Measurements from ENCODE around the gene DHRS4. TPM values are rescaled to one million over a fixed set of nuclear protein-coding genes. Genes with fewer than 3 reads are reported as not detected.
"Not testable (repeated sequence)": the region's sequence is repeated elsewhere in the genome, so short reads cannot be mapped to it uniquely, and the experiment has no call there.

DHRS4 gene
- total and polyA plus RNA-seq, 5 donors from 2014 or later: 7.8 to 29.0 (median 23.8) TPM

GRCh38 chr14:24006817-24007652, 53.5 kb downstream of the DHRS4 start:
- H3K27me3 ChIP-seq (ENCODE audit: control insufficient read depth, insufficient read depth, low read length); H3K36me3 ChIP-seq (ENCODE audit: control insufficient read depth, insufficient read depth, low read length); H3K36me3 Mint-ChIP-seq; H3K4me1 ChIP-seq (ENCODE audit: control insufficient read depth, insufficient read depth, low read length, poor library complexity, severe bottlenecking); H3K4me3 ChIP-seq (ENCODE audit: low read depth, low read length); H3K9me3 Mint-ChIP-seq; H3K27me3 Mint-ChIP-seq; H3K9me3 ChIP-seq (ENCODE audit: control insufficient read depth in 2 of 2, low read length in 2 of 2): not testable (repeated sequence)
- Mint-ChIP-seq H3K4me3 (peak overlapping the region; percentile 87 to 93 (median 88)), H3K4me1 (peaks cover 7 to 42% (median 33%) of the 10 kb centered on the region in 4 donors), H3K27ac (peak overlapping the region; percentile 64 to 90 (median 87))
- peak; percentile 76 to 80 for ATAC-seq (ENCODE audit: low read depth in 2 of 2)
- H3K27ac ChIP-seq (ENCODE audit: insufficient read depth, low read length, poor library complexity, severe bottlenecking): peak overlapping the region; percentile 61
- DNase-seq: peak; percentile 48 to 73 (median 49)

- no peaks in the 10 kb centered on the region for H3K36me3 ChIP-seq (ENCODE audit: control insufficient read depth, insufficient read depth, low read length)
- H3K36me3 Mint-ChIP-seq: peaks cover 8% of the 10 kb centered on the region
- H3K4me3 Mint-ChIP-seq: peak overlapping the region in 2 of 4 donors; percentile 54 to 55
- H3K4me1 Mint-ChIP-seq: peaks cover 7 to 40% (median 33%) of the 10 kb centered on the region in 4 donors
- ATAC-seq (ENCODE audit: low read depth in 2 of 2): no peak
- H3K9me3 ChIP-seq (ENCODE audit: control insufficient read depth in 2 of 2, low read length in 2 of 2): no peaks in the 10 kb centered on the region
- H3K9me3 Mint-ChIP-seq: no peaks in the 10 kb centered on the region
- no peaks in the 10 kb centered on the region for H3K27me3 Mint-ChIP-seq
- H3K27ac Mint-ChIP-seq: peak overlapping the region; percentile 83 to 96 (median 86)
- no peaks in the 10 kb centered on the region for H3K27me3 ChIP-seq (ENCODE audit: control insufficient read depth, insufficient read depth, low read length)
- H3K27ac ChIP-seq (ENCODE audit: insufficient read depth, low read length, poor library complexity, severe bottlenecking): no peak overlapping the region
- H3K4me3 ChIP-seq (ENCODE audit: low read depth, low read length): no peak overlapping the region
- DNase-seq: no peak
- H3K4me1 ChIP-seq (ENCODE audit: control insufficient read depth, insufficient read depth, low read length, poor library complexity, severe bottlenecking): peaks cover 4% of the 10 kb centered on the region
Observed at GRCh38 chr14:24011051-24011450, 57.5 kb downstream of the DHRS4 start.

GRCh38 chr14:24012726-24013273, 59.2 kb downstream of the DHRS4 start:
- peaks cover 7 to 38% (median 31%) of the 10 kb centered on the region in 4 donors for H3K4me1 Mint-ChIP-seq
- H3K27ac ChIP-seq (ENCODE audit: insufficient read depth, low read length, poor library complexity, severe bottlenecking); H3K36me3 Mint-ChIP-seq; H3K4me3 Mint-ChIP-seq; H3K9me3 ChIP-seq (ENCODE audit: control insufficient read depth in 2 of 2, low read length in 2 of 2); H3K4me1 ChIP-seq (ENCODE audit: control insufficient read depth, insufficient read depth, low read length, poor library complexity, severe bottlenecking); H3K4me3 ChIP-seq (ENCODE audit: low read depth, low read length); H3K27me3 ChIP-seq (ENCODE audit: control insufficient read depth, insufficient read depth, low read length); DNase-seq; H3K36me3 ChIP-seq (ENCODE audit: control insufficient read depth, insufficient read depth, low read length); H3K27me3 Mint-ChIP-seq; H3K9me3 Mint-ChIP-seq; ATAC-seq (ENCODE audit: low read depth in 2 of 2): not testable (repeated sequence)
- H3K27ac Mint-ChIP-seq: peak overlapping the region in 1 of 3 donors; percentile 56

DNA sequence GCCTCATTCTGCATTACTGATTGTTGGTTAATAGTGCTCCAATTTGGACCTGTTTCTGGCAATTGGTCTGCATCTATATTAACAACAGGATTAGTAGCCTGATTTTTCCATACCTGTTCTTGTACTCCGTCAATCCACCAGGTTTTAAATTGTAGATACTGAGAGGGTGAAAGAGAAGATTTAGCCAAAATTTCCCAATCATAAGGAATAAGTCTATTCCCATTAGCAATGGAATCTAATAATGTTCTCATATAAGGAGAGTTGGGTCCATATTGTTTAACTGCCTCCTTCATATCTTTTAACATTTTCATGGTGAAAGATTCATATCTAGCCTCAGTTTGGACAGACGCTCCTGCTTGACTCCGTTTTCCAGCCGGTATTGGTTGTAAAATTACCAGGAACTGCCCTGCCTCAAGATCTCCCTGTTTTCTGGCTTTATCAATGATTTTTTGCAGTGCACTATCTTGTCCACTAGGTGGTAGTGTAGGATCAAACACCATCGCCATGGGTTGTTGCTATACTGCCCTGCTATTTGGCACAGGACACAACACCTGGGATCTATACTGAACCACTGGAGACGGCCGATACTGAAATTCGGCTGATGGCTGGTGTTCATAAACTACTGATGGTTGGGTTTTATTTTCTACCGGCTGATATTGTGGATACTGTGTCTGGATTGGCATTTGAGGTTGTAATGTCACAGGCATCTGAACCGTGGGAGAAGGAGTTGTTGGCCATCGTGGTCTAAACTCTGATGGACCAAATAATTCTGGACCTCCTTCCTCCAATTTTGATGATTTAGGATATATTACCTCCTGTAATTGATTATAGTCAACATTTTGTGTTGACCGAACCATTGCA, 60.3 kb downstream of the DHRS4 start:
- H3K36me3 Mint-ChIP-seq: peaks cover 4% of the 10 kb centered on the region
- Histone ChIP-seq H3K4me1 (ENCODE audit: control insufficient read depth, insufficient read depth, low read length, poor library complexity, severe bottlenecking) (no peaks in the 10 kb centered on the region), H3K27ac (ENCODE audit: insufficient read depth, low read length, poor library complexity, severe bottlenecking) (no peak overlapping the region), H3K27me3 (ENCODE audit: control insufficient read depth, insufficient read depth, low read length) (no peaks in the 10 kb centered on the region), H3K9me3 (ENCODE audit: control insufficient read depth in 2 of 2, low read length in 2 of 2) (no peaks in the 10 kb centered on the region), H3K4me3 (ENCODE audit: low read depth, low read length) (peak overlapping the region; percentile 34), H3K36me3 (ENCODE audit: control insufficient read depth, insufficient read depth, low read length) (no peaks in the 10 kb centered on the region)
- H3K4me1 Mint-ChIP-seq: peaks cover 7 to 27% (median 20%) of the 10 kb centered on the region in 4 donors
- peaks cover 11% of the 10 kb centered on the region for H3K27me3 Mint-ChIP-seq
- DNase-seq: peak; percentile 30 to 80 (median 73)
- no peak overlapping the region for H3K4me3 Mint-ChIP-seq
- no peak overlapping the region for H3K27ac Mint-ChIP-seq
- ATAC-seq (ENCODE audit: low read depth in 2 of 2): peak; percentile 90 to 92
- H3K9me3 Mint-ChIP-seq: peaks cover 0 to 4% (median 0%) of the 10 kb centered on the region in 7 donors

GRCh38 chr14:24015745-24016144, 62.2 kb downstream of the DHRS4 start:
- H3K27me3 Mint-ChIP-seq: peaks cover 17% of the 10 kb centered on the region
- H3K36me3 Mint-ChIP-seq; H3K4me3 Mint-ChIP-seq; H3K4me1 ChIP-seq (ENCODE audit: control insufficient read depth, insufficient read depth, low read length, poor library complexity, severe bottlenecking); DNase-seq; H3K9me3 ChIP-seq (ENCODE audit: control insufficient read depth in 2 of 2, low read length in 2 of 2); H3K27ac ChIP-seq (ENCODE audit: insufficient read depth, low read length, poor library complexity, severe bottlenecking); H3K36me3 ChIP-seq (ENCODE audit: control insufficient read depth, insufficient read depth, low read length); H3K27me3 ChIP-seq (ENCODE audit: control insufficient read depth, insufficient read depth, low read length); ATAC-seq (ENCODE audit: low read depth in 2 of 2); H3K27ac Mint-ChIP-seq; H3K4me3 ChIP-seq (ENCODE audit: low read depth, low read length); H3K9me3 Mint-ChIP-seq; H3K4me1 Mint-ChIP-seq: not testable (repeated sequence)

Other genes with a start within 250 kb of the DHRS4 start
- gene DHRS4L2, start 35.2 kb downstream of the DHRS4 start, total RNA-seq: 15.2 TPM
- 10 to 100 TPM; 13.4 to 22.0 (median 18.5) TPM for gene DHRS4L2, start 35.2 kb downstream of the DHRS4 start, polyA plus RNA-seq
- gene CARMIL3, start 98.2 kb downstream of the DHRS4 start, total RNA-seq: 0.52 TPM
- gene CARMIL3, start 98.2 kb downstream of the DHRS4 start, polyA plus RNA-seq: not detected
- not detected for gene CPNE6, start 117.8 kb downstream of the DHRS4 start, total RNA-seq
- not detected for gene CPNE6, start 117.8 kb downstream of the DHRS4 start, polyA plus RNA-seq
- gene PCK2, start 140.5 kb downstream of the DHRS4 start, total RNA-seq: 21.0 TPM
- gene PCK2, start 140.5 kb downstream of the DHRS4 start, polyA plus RNA-seq: 10 to 100 TPM; 26.3 to 32.2 (median 27.8) TPM
- 97.8 TPM for gene DCAF11, start 161.0 kb downstream of the DHRS4 start, total RNA-seq
- 10 to 100 TPM; 73.4 to 95.7 (median 82.3) TPM for gene DCAF11, start 161.0 kb downstream of the DHRS4 start, polyA plus RNA-seq
- 2.8 TPM for gene NRL, start 161.2 kb downstream of the DHRS4 start, total RNA-seq
- gene NRL, start 161.2 kb downstream of the DHRS4 start, polyA plus RNA-seq: 1 to 10 TPM; 1.9 to 2.9 (median 2.1) TPM
- 1.1 TPM for gene FITM1, start 176.9 kb downstream of the DHRS4 start, total RNA-seq
- gene FITM1, start 176.9 kb downstream of the DHRS4 start, polyA plus RNA-seq: under 1 TPM in 3 of 4 donors, not detected in 1; 0.20 to 0.42 (median 0.24) TPM
- 294 TPM for gene PSME1, start 182.4 kb downstream of the DHRS4 start, total RNA-seq
- 1,000 to 10,000 TPM in 1 of 4 donors, 100 to 1,000 TPM in 3; 698 to 1,230 (median 866) TPM for gene PSME1, start 182.4 kb downstream of the DHRS4 start, polyA plus RNA-seq
- 11.7 TPM for gene EMC9, start 187.8 kb downstream of the DHRS4 start, total RNA-seq
- 10 to 100 TPM; 10.7 to 22.5 (median 13.4) TPM for gene EMC9, start 187.8 kb downstream of the DHRS4 start, polyA plus RNA-seq
- gene PSME2, start 192.8 kb downstream of the DHRS4 start, total RNA-seq: 167 TPM
- gene PSME2, start 192.8 kb downstream of the DHRS4 start, polyA plus RNA-seq: 100 to 1,000 TPM; 346 to 603 (median 466) TPM
- gene RNF31, start 193.7 kb downstream of the DHRS4 start, total RNA-seq: 82.4 TPM
- gene RNF31, start 193.7 kb downstream of the DHRS4 start, polyA plus RNA-seq: 10 to 100 TPM; 35.9 to 55.9 (median 41.1) TPM
- gene IRF9, start 207.5 kb downstream of the DHRS4 start, total RNA-seq: 369 TPM
- gene IRF9, start 207.5 kb downstream of the DHRS4 start, polyA plus RNA-seq: 100 to 1,000 TPM; 105 to 157 (median 119) TPM
- gene REC8, start 218.3 kb downstream of the DHRS4 start, total RNA-seq: 145 TPM
- 10 to 100 TPM in 3 of 4 donors, 1 to 10 TPM in 1; 9.7 to 16.1 (median 12.0) TPM for gene REC8, start 218.3 kb downstream of the DHRS4 start, polyA plus RNA-seq
- 33.7 TPM for gene IPO4, start 235.0 kb downstream of the DHRS4 start, total RNA-seq
- gene IPO4, start 235.0 kb downstream of the DHRS4 start, polyA plus RNA-seq: 10 to 100 TPM; 13.0 to 14.8 (median 14.1) TPM
- gene TM9SF1, start 241.7 kb downstream of the DHRS4 start, total RNA-seq: 20.0 TPM
- 10 to 100 TPM; 36.8 to 42.3 (median 40.0) TPM for gene TM9SF1, start 241.7 kb downstream of the DHRS4 start, polyA plus RNA-seq

All from CD4-positive, CD25-positive, alpha-beta regulatory T cell (primary cell).